GM12873 (cell line): ENCODE data around the gene SMARCA2.

Experiments
- TF ChIP-seq, protein P1 (sequence below): IDR thresholded peaks from 2 replicates; pipeline ENCODE4 v1.5.1; 2012; ENCODE audit warnings: low read depth, mild to moderate bottlenecking, moderate library complexity, low read length, control low read depth; ENCODE audit not compliant: insufficient read depth; ENCODE audit errors: missing control alignments

The SMARCA2 gene

DNA sequence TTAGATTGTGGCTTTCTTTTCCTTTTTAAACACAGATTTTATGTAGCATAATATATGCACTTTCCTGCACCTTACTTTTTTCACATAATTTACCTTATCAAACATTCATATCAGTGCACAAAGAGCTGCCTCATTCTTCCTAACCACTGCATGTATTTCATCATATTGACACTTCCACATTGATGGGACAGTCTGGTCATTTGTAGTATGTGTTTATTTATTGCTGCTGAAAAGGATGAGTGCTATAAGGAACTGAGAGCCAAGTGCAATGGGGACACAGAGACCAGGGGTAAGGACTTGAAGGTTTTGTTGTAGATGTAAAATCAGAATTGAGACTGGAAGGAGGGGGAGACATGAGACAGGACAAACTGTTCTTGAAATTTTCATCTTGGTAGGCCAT lies 193.8 kb downstream of the SMARCA2 start:
- TF ChIP-seq, protein P1, sequence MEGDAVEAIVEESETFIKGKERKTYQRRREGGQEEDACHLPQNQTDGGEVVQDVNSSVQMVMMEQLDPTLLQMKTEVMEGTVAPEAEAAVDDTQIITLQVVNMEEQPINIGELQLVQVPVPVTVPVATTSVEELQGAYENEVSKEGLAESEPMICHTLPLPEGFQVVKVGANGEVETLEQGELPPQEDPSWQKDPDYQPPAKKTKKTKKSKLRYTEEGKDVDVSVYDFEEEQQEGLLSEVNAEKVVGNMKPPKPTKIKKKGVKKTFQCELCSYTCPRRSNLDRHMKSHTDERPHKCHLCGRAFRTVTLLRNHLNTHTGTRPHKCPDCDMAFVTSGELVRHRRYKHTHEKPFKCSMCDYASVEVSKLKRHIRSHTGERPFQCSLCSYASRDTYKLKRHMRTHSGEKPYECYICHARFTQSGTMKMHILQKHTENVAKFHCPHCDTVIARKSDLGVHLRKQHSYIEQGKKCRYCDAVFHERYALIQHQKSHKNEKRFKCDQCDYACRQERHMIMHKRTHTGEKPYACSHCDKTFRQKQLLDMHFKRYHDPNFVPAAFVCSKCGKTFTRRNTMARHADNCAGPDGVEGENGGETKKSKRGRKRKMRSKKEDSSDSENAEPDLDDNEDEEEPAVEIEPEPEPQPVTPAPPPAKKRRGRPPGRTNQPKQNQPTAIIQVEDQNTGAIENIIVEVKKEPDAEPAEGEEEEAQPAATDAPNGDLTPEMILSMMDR: no peak

DNA sequence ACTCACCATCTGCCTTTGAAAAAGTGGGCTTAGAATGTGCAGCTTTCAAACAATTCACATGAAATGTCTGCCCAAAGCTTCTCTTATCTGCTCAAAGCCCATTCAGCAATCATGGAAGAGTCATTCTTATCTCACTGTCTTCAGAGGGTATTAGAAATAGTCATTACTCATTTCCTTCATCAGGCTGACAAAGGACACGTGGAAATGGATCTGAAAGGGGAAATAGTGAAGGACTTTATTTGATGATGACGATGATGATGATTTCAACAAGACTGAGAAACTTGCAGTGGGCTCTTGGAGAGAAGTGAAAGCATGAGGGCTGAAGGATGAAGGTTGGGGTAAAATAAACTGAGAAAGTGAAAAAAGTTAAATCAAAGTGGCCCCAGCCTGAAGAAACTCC lies 194.3 kb downstream of the SMARCA2 start:
- TF ChIP-seq, protein P1: no peak

DNA sequence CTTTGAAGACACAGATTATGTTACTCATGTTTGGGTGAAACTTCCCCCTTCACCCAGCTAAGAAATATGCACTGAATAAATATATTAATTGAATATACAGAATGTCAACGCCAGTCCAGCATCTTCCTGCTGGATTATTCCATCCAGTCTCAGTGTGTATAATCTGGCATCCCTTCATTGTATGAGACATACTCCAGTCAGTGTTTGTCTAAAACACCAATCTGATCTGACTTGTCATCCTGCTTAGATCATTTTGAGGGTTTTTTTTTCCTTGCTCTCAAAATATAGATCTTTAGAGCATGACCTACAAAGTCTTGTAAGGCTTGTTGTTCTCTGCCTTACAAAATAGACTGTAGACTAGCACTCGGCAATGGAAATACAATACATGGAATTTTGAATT lies 195.1 kb downstream of the SMARCA2 start:
- TF ChIP-seq, protein P1: no peak

DNA sequence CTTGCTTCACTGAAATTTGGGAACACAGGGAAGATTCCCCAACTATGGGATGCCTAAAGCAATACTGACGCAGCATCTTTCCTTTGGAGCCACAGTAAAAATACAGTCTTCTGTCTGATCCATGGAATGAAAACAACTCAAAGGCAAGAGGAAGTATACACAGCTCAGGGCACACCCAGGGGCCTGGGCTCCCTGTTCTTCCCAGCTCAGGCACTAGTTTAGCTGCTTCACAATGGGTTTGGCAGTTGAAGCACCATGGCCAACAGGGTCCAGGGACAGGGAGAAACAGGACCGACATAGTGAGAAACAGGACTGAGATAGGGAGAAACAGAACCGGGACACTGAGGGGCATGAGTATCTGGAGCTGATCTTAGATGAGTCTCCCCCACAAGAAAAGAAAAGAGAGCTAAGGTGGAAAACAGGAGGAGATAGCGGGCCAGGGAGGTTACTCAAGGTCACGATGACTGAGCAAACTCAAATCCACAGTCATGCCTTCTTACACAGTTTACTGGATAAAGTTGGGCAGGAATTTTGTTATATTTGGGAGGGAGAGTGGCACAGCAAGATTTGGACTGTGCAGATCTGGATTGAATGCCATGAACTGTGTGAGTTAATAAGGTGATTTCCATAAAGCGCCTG lies 198.8 kb downstream of the SMARCA2 start:
- TF ChIP-seq, protein P1: no peak

DNA sequence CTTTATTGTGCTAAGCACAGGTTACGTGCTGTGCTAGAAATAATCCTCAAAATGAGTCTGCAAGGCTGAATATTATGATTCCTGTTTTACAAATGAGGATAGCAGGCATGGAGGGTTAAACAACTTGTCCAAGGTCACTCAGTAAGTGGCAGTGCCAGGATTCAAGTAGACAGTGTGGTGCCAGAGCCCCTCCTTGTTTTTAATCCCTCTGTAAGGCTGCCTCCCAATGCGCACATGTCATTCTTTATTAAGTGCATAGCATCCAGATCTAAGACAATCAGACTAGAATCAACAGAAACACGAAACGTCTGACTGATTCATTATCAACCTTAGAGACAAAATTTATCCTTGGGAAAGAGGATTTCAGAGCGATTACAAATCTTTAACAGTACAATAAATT lies 199.6 kb downstream of the SMARCA2 start:
- TF ChIP-seq, protein P1: no peak

DNA sequence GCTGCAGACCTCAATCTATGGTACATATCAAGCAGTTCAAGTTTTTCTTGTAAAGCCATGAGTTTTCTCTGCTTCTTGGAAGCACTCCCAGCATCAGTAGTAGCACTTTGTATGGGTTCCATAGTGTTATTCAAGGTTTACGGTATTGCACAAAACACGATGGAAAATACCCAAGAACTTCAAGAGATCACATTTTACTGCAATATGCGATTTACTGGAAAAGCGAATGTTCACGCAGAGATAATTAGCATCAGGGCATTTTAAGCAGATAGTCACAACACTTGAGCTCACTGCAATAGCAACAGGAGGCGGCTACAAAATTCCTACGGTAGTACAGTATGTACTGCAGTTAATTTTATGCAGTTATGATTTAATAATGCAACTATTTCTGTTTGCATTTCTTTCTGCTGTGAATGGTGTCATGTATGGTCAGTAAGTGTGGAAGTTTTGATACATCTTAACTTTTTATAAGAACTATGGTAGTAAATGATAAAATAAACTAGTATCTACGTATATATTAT lies 200.8 kb downstream of the SMARCA2 start:
- TF ChIP-seq, protein P1: no peak

DNA sequence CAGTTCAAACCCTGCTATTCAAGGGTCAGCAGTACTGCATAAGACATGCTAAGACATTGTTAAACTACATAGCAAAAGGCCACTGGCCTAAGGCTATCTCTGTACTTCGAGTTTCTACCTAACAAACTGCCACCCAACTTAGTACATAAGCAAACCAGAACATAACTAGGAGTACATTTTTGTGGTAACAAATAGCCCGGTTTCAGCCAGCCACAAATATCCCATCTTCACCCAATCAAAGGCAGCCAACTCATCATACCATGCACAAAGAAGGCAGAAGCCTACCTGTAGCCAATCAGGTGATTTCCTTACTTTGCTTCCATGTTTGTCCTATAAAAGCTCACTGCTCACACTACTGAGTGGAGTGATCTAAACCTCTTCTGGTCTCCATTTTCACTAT lies 201.4 kb downstream of the SMARCA2 start:
- TF ChIP-seq, protein P1: no peak

DNA sequence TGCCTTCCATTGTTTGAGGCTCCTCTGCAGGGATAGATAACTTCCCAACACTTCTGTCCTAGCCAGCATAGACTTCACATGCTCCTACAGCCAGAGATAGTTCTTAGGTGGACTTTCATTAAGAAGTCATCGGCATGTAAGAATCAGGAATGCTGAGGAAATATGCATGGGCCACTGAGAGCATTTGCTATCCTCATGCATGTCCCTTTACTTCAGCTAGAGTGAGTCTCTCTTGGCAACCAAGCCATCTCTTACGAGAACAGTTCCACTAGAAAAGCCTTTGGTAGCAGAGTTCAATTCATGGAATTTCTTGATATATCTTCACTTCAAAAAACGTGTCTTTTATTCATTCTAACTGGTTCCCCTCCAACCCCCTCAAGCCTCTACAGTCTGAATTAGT lies 202.4 kb downstream of the SMARCA2 start:
- TF ChIP-seq, protein P1: no peak
